Breast epithelium (tissue), 4 donors: ENCODE measurements around the gene P2RY14. TPM values are rescaled to one million over a fixed set of nuclear protein-coding genes. Genes with fewer than 3 reads are reported as not detected.
A peak's percentile ranks its signal among the peaks of the same experiment; 100 is the strongest.

Experiments used
- DNase-seq, 2 donors: peaks; one replicate each; pipeline ENCODE4 v3.0.0-alpha.2; 2019; ENCODE audit warnings: low spot score in 2 of 2
- H3K27ac ChIP-seq, 2 donors: fragments of 200-600 bp; sonication (generic) in 1 of 2; one replicate each; pipeline ENCODE4 v1.5.1; 2016 to 2019; ENCODE audit warnings: mild to moderate bottlenecking in 1 of 2
- H3K27me3 ChIP-seq, 2 donors: fragments of 200-600 bp; sonication (generic) in 1 of 2; one replicate each; pipeline versions ENCODE4 v1.5.1 to v1.6.0; 2017 to 2019; ENCODE audit warnings: control low read depth in 1 of 2, mild to moderate bottlenecking in 1 of 2
- H3K36me3 ChIP-seq: fragments of 200-600 bp; one replicate; pipeline ENCODE4 v1.5.1; 2019
- H3K4me1 ChIP-seq, 2 donors: fragments of 200-600 bp; sonication (generic); one replicate each; pipeline ENCODE4 v1.5.1; 2016 to 2019; ENCODE audit warnings: control low read depth in 1 of 2
- H3K4me3 ChIP-seq, 3 donors: fragments of 200-600 bp; sonication (generic); 1 replicate in 2 of 3; 2 replicates in 1 of 3; pipeline ENCODE4 v1.5.1; 2016 to 2019; ENCODE audit warnings: mild to moderate bottlenecking in 3 of 3, moderate library complexity in 2 of 3
- H3K9me3 ChIP-seq, 2 donors: fragments of 200-600 bp; sonication (generic) in 1 of 2; one replicate each; pipeline ENCODE4 v1.5.1; 2016 to 2019; ENCODE audit warnings: control low read depth in 1 of 2
- CTCF ChIP-seq, 3 donors: fragments of 450-650 bp; IDR thresholded peaks; one replicate each; pipeline ENCODE4 v1.5.1; 2016 to 2017; ENCODE audit warnings: antibody characterized with exemption in 3 of 3, mild to moderate bottlenecking in 3 of 3, moderate library complexity in 3 of 3
- POLR2A ChIP-seq: fragments of 450-650 bp; IDR thresholded peaks from one replicate; pipeline ENCODE4 v1.6.1; 2016; ENCODE audit warnings: antibody characterized with exemption, mild to moderate bottlenecking, moderate library complexity
- POLR2AphosphoS5 ChIP-seq, 3 donors: sonication (generic); formaldehyde crosslinking; IDR thresholded peaks; one replicate each; pipeline ENCODE4 v1.6.1; 2017; ENCODE audit warnings: antibody characterized with exemption in 3 of 3
- intact Hi-C: fragments of 100-400 bp; cut with DNase I; formaldehyde crosslinking; loops from one replicate; pipeline ENCODE4 v1.15.1; 2023; ENCODE audit warnings: low total_unique reads
- total RNA-seq, 3 donors: library from RNA; depleted of rRNA; stranded (reverse); fragments of >200 nt; gene quantifications; one replicate each; pipeline ENCODE4 v1.1.0, GENCODE V29; 2016

P2RY14 gene
- total RNA-seq, 3 donors from 2014 or later, result 1.9 to 8.5 (median 3.3) TPM

GRCh38 chr3:151289445-151289844 lies 11.1 kb upstream of the P2RY14 start:
- H3K4me3 ChIP-seq, result no peak overlapping the region
- H3K36me3 ChIP-seq, result no peaks in the 10 kb centered on the region
- intact Hi-C loops, result no loop called here
- no peak overlapping the region for H3K27ac ChIP-seq
- no peaks in the 10 kb centered on the region for H3K9me3 ChIP-seq
- no peaks in the 10 kb centered on the region for H3K27me3 ChIP-seq
- TF ChIP-seq POLR2A (no peak), POLR2AphosphoS5 (IDR thresholded peaks at IDR 0.05) (no peak), CTCF (IDR thresholded peaks at IDR 0.05) (no peak)
- no peak for DNase-seq
- no peaks in the 10 kb centered on the region for H3K4me1 ChIP-seq

GRCh38 chr3:151285940-151286339 lies 7.6 kb upstream of the P2RY14 start:
- Histone ChIP-seq H3K27ac (no peak overlapping the region), H3K4me1 (no peaks in the 10 kb centered on the region), H3K36me3 (no peaks in the 10 kb centered on the region), H3K4me3 (no peak overlapping the region), H3K9me3 (no peaks in the 10 kb centered on the region), H3K27me3 (no peaks in the 10 kb centered on the region)
- no peak for DNase-seq
- intact Hi-C loops, result no loop called here
- TF ChIP-seq POLR2AphosphoS5 (IDR thresholded peaks at IDR 0.05), result no peak
- TF ChIP-seq CTCF (IDR thresholded peaks at IDR 0.05), result no peak
- no peak for TF ChIP-seq POLR2A

- H3K4me1 ChIP-seq, result no peaks in the 10 kb centered on the region
- no peaks in the 10 kb centered on the region for H3K27me3 ChIP-seq
- TF ChIP-seq POLR2A (no peak), POLR2AphosphoS5 (IDR thresholded peaks at IDR 0.05) (no peak), CTCF (IDR thresholded peaks at IDR 0.05) (no peak)
- H3K27ac ChIP-seq, result peak overlapping the region in 1 of 2 donors; percentile 1
- intact Hi-C loops, result no loop called here
- no peaks in the 10 kb centered on the region for H3K36me3 ChIP-seq
- DNase-seq, result no peak
- H3K9me3 ChIP-seq, result no peaks in the 10 kb centered on the region
- no peak overlapping the region for H3K4me3 ChIP-seq
Observed at GRCh38 chr3:151283907-151284461, 5.6 kb upstream of the P2RY14 start.

DNA sequence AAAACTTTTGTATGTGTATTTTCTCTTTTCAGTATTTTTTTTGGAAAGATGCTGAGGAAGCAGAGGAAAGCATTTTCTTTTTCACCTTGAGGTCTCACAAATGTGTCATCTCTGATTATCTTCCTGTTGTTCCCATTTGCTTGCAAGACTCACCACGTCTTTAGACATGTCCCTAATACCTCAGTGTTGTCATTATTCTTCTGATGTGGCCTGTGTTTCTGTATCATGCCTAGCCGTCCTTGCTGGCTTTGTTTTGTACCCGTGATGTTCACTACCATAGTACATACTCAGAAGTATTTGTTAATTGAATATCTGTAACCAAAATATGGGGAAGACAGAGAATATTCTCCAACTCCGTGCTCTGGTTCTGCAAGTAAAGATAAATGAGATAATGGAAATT lies 5.0 kb upstream of the P2RY14 start:
- Histone ChIP-seq H3K4me1 (no peaks in the 10 kb centered on the region), H3K9me3 (no peaks in the 10 kb centered on the region), H3K27me3 (no peaks in the 10 kb centered on the region), H3K36me3 (no peaks in the 10 kb centered on the region), H3K4me3 (no peak overlapping the region), H3K27ac (no peak overlapping the region)
- intact Hi-C loops, result no loop called here
- TF ChIP-seq CTCF (IDR thresholded peaks at IDR 0.05) (no peak), POLR2AphosphoS5 (IDR thresholded peaks at IDR 0.05) (no peak), POLR2A (no peak)
- no peak for DNase-seq

GRCh38 chr3:151282921-151283320 lies 4.6 kb upstream of the P2RY14 start:
- Histone ChIP-seq H3K4me3 (no peak overlapping the region), H3K27ac (no peak overlapping the region), H3K36me3 (no peaks in the 10 kb centered on the region), H3K9me3 (no peaks in the 10 kb centered on the region), H3K27me3 (no peaks in the 10 kb centered on the region), H3K4me1 (no peaks in the 10 kb centered on the region)
- intact Hi-C loops, result no loop called here
- no peak for DNase-seq
- TF ChIP-seq POLR2A (no peak), CTCF (IDR thresholded peaks at IDR 0.05) (peak; percentile 27 to 79 (median 70)), POLR2AphosphoS5 (IDR thresholded peaks at IDR 0.05) (no peak)
